Measurements from ENCODE around the gene RIN3.

RIN3 gene

GRCh38 chr14:92539875-92540274, 26.3 kb downstream of the RIN3 start:
- TF ChIP-seq CTCF (IDR thresholded peaks at IDR 0.05; ENCODE audit: low read depth, low read length, missing control alignments) = no peak
- no peak overlapping the region for H3K4me3 ChIP-seq (ENCODE audit: low read depth, low read length)
- DNase-seq (ENCODE audit: low read depth) = no peak

DNA sequence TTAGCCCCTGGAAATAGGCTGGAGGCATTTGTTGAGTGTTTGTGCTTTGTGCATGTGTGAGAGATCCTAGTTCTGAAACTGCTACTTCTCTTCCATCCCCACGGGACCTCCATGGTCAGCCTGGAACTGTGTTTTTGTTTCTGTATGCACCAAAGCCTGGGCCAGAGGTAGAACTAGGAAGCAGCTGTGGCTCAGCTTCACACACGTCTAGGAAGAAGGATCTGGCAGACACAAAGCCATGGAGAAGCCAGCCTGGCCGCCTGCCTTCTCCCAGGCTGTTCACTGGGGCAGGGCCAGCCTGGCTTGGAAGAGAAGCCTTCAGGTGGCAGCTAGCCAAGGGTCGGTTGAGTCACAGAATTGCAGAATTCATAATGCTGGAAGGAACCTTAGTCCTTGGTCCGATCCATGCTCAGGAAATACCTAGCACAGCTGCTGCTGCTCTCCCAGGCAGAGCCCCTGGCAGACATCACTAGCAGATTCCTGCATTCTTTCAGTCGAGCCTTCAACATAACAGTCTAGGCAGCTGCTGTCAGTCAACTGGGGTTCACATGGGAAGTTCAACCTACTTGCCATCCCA, 27.0 kb downstream of the RIN3 start:
- no peak overlapping the region for H3K4me3 ChIP-seq (ENCODE audit: low read depth, low read length)
- no peak for DNase-seq (ENCODE audit: low read depth)

DNA sequence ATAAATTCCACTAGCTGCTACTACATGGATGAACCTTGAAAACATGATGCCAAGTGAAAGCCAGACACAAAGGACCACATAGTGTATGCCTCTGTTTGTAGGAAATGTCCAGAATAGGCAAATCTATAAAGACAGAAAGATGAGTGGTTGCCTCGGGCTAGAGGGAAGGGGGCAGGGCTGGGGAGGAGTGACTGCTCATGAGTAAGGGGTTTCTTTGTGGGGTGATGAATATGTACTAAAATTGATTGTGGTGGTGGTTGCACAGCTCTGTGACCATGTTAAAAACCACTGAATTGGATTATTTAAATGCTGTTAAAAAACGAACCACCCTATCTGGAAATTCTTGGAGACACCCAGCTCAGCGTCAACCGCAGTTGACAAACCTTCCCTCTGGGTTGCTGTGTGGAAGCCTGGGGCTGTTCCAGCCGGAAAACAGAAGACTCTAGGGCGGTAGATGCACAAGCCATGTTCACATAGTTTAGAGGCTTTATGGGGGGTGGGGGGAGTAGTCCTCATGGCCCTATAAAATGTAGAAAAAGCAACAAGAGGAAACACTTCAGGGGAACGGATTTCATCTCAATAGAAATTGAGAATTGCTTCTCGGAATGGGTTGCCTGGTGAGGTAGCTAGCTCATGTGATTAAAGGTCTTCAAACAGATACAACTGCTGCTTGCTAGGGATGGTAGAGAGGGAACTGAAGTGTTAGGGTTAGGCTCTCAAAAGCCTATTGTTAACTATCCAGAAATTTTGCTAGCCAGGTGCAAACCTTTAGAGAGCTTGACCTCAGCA, 29.4 kb downstream of the RIN3 start:
- DNase-seq (ENCODE audit: low read depth) = no peak
- TF ChIP-seq CTCF (IDR thresholded peaks at IDR 0.05; ENCODE audit: low read depth, low read length, missing control alignments) = no peak
- no peak overlapping the region for H3K4me3 ChIP-seq (ENCODE audit: low read depth, low read length)

More for the DNA sequence above, 27.0 kb downstream of the RIN3 start:
- TF ChIP-seq CTCF (IDR thresholded peaks at IDR 0.05; ENCODE audit: low read depth, low read length, missing control alignments) = no peak

DNA sequence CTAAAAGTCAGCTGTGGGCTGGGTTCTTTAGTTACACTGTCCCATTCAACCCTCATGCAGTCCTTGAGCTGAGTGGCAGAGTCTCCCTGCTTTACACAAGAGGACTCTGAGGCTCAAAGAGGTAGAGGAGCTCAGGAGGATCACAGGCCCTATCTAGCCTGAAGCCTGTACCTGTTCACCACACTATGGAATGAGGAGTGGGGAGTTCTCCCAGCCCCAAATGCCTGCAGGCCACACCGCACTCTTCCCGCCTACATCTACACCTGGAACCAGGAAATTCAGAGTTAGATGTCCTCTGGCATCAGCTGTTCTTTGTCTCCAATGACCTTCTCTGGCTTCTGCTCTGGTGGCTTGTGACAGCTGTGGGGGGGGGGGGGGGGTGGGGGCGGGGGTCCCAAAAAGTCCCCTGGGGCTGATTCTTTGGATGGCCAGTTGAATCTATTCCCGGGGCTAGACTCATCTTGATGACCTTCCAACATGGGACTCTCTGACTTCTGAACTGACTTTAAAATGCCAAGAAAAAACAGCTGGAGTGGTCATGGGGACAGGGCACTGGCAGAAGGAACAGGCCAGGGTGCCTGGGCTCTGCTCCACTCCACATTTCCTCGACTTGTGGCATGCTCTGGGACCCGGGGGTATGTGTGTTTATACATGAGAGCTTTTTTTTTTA, 30.6 kb downstream of the RIN3 start:
- no peak overlapping the region for H3K4me3 ChIP-seq (ENCODE audit: low read depth, low read length)
- DNase-seq (ENCODE audit: low read depth) = no peak
- no peak for TF ChIP-seq CTCF (IDR thresholded peaks at IDR 0.05; ENCODE audit: low read depth, low read length, missing control alignments)

GRCh38 chr14:92546347-92547053, 32.9 kb downstream of the RIN3 start:
- TF ChIP-seq CTCF (IDR thresholded peaks at IDR 0.05; ENCODE audit: low read depth, low read length, missing control alignments) = no peak
- H3K4me3 ChIP-seq (ENCODE audit: low read depth, low read length) = no peak overlapping the region
- no peak for DNase-seq (ENCODE audit: low read depth)

DNA sequence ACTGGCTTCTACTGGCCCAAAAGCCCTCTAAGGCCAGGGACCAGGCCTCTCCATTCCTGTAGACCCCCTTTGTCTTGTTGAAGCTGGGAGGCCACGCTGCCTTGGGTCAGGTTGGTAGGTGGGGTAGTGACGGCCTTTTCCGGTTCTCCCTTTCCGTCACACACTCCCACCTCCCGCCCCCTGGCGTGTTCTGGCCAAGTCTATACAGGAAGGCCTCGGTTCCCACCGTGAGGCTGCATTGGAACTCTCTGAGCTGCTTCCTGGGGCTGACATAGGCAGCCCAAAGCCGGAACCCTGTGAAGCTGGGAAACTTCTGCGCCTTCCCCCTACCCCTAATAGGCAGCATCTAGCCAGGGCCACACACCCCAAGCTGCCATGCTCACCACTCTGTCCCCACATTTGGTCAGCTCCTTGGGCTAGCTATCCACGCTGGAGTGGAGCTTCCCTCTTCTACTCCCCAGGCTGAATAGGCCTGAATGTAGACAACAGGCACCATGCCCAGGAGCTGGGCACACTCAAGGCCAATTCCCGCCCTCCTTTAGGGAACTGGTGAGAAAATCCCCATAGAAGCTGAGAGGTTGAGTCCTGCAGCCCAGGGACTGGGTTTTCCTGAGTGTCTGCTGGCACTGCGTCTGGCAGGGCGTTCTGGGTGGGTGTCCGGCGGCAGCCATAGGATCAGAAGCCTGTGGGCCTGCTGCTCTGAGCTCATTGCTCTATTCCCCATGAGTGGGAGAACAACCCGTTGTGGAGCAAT, 35.7 kb downstream of the RIN3 start:
- TF ChIP-seq CTCF (IDR thresholded peaks at IDR 0.05; ENCODE audit: low read depth, low read length, missing control alignments) = no peak
- no peak for DNase-seq (ENCODE audit: low read depth)
- no peak overlapping the region for H3K4me3 ChIP-seq (ENCODE audit: low read depth, low read length)
